RKO (cell line): ENCODE data around the gene CBX2.

Source experiments
- DNase-seq: peaks from one replicate; pipeline ENCODE4 v3.0.0-alpha.2; 2016; ENCODE audit warnings: low spot score

CBX2 gene

DNA sequence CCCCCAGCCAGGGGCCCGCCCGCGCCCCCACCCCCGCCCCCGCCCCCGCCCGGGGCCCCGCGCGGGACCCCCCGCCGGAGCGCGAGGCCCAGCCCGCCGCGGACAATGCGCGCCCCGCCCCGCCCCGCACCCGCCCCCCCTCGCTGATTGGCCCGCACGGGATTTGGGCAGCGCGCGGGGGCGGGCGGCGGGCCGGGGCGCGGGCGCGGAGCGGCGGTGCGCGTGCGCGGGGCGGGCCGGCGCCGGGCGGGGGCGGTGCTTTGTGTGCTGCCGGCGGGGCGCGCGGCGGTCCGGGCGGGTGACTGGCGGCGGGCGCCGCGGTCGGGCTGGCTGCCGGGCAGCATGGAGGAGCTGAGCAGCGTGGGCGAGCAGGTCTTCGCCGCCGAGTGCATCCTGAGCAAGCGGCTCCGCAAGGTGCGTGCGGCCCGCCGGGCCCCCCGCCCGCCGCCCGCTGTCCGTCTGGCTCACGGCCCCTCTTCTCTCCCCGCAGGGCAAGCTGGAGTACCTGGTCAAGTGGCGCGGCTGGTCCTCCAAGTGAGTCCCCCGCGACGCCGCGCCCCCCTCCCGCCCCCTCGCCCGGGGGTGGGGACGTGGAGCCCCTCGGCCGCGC lies at the start of gene CBX2:
Gene CBX2, plus strand, starts transcription at position 255 of the 610 bp plus-strand sequence. Its CDS starts 88 bp downstream, at position 343.
- peak; percentile 80 for DNase-seq

DNA sequence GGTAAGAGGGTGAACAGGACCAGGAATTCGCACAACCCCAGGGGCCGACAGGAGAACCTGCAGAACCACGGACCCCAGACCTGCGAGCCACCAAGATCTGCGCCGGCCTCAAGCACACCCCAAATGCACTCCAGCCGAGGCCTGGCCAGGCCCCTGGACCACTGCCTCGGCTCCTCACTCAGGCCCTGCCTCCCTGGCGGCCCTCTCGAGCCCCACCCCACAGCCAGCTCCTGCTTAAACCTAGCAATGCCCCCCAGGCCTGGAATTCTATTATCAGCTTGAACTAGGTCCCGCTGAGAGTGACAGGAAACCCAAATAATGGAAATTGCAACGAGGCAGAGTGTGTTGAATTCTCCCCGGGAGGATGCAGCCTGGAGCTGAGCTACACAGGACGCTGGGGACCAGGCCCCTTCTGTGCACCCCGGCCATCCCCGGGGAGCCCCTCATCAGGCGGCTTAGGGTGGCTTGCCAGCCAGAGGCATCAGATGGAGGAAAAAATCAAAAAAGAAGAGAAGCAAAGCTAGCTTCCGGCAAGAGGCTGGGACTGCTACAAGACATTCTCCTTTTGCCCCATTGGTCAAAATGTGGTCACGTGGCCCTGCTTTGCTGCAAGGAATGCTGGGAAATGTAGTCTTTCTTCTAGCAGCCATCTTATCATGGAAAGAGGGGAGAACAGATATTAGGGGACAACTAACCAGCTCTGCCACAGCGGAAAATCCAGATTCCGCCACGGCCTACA lies 49.6 kb upstream of the CBX2 start:
- peak; percentile 88 for DNase-seq

DNA sequence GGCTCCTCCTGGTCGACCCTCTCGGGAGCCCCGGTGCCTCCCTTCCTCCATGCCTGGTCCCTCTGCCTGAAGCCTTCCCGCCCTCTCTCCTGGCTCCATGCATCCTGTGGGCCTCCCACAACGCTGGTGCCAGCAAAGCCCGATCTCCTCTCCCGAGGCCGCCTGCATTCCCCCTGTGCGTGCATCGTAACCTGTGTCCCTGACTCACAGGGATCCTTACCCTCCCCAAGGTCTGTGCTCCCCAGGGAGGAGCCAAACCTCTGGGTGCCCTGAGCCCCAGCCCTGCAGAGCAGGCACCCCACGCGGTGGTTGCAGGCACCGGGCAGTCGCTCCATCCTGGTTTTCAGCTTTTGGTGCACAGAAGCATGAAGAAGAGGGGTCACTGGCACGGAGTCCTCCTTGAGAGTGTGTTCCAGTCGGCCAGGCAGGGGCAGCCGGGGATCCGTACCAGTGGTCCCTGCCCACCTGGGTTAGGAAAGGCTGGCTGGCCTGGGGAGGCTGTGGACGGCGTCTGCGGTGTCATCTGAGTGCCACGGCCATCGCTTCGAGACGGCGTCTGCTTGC lies 49.0 kb upstream of the CBX2 start:
- no peak for DNase-seq

DNA sequence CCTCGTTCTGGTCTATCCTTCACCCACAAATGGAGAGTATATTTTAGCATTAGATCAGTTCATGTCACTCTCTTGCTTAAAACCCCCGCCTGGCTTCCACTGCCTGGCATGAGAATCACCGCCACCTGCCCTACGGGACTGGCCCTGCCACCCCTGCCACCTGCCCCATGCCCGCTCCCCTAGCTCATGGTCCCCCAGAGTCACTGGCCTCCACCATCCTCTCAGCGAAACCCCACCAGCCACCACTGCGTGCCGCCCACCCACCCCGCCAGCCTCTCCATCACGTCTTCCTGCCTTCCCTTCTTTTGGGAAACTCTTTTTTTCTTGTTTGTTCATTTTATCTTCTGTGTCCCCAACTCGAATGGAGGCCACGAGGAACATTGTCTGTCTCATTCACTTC lies 48.2 kb upstream of the CBX2 start:
- DNase-seq, result no peak

DNA sequence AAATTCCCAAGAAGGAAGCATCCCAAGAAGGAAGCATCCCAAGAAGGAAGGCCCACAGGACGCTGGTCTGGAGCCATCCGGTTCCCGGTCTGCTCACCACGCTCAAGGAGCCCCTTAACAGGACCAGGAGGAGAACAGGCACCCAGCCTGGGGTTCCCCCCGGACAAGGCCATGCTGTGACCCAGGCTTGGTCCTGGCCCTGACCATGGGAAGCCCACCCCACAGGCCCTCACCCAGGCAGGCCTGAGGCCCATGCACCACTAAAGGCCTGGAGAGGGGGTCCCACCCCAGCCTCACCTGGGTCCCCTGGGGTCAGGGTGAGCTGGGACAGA lies 47.5 kb upstream of the CBX2 start:
- DNase-seq, result no peak

DNA sequence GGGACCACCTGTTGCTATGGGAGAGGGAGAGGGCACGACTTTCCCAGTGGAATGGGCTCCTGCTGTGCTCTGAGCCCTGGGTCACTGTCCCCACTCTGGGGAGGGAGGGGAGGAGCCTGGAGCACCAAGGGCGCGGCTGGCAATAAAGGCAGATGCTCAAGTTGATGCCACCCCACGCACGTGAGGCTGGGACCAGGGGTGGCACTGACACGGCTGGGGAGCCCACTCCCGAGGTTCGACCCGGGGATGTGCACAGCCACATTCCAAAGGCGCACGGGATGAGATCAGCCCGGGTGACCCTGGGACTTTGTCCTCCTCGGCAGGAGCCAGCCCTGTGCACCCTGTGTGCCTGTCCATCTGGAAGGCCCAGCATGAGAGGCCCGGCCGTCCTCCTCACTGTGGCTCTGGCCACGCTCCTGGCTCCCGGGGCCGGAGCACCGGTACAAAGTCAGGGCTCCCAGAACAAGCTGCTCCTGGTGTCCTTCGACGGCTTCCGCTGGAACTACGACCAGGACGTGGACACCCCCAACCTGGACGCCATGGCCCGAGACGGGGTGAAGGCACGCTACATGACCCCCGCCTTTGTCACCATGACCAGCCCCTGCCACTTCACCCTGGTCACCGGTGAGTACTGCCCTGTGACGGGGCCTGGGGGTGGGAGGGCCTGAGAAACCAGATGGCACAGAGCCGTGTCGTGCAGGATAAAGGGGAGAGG lies 47.0 kb upstream of the CBX2 start, which contains the start of gene ENPP7:
Gene ENPP7, plus strand, starts transcription at position 175 of the 715 bp plus-strand sequence. Its CDS starts 197 bp downstream, at position 372.
- no peak for DNase-seq

DNA sequence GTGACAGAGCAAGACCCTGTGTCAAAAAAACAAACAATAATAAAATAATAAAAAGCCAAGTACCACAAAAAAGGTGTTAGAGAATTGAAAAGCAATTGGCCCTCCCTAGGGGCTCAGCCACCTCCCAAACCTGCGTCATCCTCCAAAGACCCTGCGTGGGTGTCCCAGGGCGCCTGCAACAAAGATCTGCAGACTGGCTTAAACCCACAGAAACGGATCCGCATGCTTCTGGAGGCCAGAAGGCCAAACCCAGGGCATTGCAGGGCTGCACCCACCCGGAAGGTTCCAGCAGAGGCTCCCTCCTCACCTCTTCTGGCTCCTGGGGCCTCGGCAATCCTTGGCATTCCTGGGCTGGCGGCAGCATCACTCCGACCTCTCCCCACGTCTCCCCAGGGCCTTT lies 45.7 kb upstream of the CBX2 start:
- DNase-seq, result no peak

DNA sequence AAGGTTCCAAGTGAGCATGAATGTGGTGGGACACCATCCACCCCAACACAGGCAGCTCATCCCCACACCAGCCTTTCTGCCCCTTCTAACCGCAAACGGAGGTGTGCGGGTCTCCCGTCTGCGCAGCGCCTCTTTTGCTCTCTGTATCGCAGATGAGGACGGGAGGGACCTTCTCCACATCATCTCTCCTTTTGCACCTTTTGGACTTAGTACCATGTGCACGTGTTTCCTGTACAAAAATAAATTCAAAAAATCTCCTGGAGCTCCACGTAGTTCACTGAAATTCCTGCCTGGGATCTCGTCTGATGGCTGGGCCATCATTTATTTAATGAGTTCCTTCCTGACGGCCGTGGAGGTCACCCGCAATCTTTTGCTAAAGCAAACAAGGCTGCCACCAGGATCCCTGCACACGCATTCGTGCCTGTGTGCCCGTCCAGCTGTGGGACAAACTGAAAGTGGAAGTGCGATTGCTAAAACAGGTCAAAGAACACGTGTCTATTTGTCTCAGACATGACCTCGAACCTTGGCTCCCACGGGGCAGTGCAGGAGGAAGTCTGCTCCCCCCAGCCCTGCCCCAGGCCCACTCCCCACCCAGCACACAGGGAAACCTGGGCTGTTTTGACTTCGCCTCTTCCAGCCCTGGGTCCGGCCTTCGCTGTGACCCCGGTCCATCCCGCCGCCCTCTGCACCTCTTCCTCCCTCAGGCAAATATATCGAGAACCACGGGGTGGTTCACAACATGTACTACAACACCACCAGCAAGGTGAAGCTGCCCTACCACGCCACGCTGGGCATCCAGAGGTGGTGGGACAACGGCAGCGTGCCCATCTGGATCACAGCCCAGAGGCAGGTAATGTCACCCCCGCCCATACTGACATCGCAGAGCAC lies 44.9 kb upstream of the CBX2 start:
- no peak for DNase-seq

DNA sequence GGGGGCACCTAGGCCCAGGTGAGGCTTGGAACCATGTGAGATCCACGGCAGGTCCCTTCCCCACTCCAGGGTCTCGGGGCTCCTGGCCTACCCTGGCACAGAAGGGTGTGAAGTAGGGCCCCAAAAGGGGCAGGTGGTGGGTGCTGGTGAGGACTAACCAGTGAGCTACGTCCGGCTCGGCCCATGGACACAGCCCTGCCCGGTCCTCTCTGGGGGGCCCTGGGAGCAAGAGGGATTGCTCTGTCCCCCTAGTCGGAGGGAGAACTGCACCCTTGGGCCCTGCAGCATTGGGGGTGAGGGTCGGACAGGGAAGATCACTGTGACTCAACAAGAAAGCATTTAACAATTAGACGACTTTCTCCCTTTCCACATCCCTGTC lies 44.3 kb upstream of the CBX2 start:
- DNase-seq, result no peak

DNA sequence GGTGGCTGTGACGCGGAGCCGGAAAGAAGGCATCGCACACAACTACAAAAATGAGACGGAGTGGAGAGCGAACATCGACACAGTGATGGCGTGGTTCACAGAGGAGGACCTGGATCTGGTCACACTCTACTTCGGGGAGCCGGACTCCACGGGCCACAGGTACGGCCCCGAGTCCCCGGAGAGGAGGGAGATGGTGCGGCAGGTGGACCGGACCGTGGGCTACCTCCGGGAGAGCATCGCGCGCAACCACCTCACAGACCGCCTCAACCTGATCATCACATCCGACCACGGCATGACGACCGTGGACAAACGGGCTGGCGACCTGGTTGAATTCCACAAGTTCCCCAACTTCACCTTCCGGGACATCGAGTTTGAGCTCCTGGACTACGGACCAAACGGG lies 42.9 kb upstream of the CBX2 start:
- DNase-seq, result no peak

DNA sequence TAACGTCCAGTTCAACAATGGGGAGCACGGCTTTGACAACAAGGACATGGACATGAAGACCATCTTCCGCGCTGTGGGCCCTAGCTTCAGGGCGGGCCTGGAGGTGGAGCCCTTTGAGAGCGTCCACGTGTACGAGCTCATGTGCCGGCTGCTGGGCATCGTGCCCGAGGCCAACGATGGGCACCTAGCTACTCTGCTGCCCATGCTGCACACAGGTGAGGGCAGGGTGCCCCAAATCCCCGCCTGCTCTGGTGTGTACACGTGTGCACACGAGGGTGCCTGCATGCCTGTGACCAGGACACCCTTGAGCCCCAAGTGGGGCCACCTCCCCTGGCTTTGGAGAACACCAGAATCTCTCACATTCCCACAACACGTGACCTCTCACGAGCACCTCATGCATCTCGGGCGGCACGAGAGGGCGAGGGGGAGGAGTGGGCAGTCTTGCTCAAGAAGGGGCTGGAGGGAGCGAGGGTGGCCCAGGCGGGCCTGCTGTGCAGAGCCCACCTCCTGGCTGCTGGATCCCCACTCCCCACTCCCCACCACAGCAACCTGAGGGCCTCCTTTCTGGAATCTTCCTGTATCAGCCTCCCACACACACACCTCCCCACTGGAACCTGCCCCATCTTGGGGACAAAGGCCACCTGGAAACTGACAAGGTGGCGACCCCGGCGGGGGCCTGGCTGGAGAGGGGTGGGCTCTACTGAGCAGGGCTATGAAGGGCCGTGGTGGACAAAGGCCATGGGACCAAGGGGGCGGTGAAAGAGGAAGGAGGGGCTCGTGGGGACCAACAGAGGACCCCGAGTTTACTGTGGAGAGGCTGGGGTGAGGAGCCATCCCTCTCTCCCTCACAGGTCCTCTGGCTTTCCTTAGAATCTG lies 40.7 kb upstream of the CBX2 start:
- DNase-seq, result no peak

DNA sequence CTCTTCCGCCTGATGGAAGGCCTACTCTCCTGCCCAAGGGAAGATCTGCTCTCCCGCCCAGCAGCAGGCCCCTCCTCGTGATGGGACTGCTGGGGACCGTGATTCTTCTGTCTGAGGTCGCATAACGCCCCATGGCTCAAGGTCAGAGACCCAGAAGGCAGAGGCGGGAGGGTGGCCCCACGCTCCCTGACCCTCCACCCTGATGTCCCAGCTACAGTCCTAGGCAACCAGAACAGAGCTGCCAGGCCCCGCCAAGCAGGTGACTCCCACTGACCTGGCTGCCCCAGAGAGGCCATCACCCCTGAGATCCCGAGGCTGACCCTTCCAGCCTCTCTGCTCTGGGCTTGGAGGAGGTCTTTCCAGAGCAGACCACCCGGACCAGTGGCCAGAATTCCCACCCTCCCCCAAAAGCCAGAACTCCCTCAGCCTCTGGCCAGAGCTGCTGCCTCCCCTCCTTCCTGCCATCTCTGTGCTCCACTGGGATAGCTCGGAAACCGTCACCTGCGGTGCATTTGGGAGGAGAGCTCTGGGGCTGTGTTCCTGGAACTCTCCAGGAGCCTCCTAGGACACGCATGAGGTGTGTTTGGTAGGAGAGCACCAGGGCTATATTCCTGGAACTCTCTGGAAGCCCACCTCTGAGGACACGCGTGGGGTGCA lies 39.9 kb upstream of the CBX2 start:
- DNase-seq, result no peak

DNA sequence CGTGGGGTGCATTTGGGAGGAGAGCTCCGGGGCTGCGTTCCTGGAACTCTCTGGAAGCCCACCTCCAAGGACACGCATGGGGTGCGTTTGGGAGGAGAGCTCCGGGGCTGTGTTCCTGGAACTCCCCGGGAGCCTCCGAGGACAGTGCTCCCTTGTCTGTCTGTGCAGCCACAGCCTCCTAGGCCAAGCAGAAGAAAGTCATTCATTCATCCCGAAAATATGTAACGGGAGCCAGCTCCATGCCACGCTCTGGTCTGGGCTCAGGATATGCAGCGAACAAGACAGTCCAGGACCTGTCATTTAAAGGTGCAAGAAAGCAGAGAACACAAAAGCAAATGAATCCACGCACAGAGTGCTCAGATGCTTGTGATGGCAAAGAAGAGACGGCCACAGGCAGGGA lies 39.3 kb upstream of the CBX2 start:
- DNase-seq, result no peak

DNA sequence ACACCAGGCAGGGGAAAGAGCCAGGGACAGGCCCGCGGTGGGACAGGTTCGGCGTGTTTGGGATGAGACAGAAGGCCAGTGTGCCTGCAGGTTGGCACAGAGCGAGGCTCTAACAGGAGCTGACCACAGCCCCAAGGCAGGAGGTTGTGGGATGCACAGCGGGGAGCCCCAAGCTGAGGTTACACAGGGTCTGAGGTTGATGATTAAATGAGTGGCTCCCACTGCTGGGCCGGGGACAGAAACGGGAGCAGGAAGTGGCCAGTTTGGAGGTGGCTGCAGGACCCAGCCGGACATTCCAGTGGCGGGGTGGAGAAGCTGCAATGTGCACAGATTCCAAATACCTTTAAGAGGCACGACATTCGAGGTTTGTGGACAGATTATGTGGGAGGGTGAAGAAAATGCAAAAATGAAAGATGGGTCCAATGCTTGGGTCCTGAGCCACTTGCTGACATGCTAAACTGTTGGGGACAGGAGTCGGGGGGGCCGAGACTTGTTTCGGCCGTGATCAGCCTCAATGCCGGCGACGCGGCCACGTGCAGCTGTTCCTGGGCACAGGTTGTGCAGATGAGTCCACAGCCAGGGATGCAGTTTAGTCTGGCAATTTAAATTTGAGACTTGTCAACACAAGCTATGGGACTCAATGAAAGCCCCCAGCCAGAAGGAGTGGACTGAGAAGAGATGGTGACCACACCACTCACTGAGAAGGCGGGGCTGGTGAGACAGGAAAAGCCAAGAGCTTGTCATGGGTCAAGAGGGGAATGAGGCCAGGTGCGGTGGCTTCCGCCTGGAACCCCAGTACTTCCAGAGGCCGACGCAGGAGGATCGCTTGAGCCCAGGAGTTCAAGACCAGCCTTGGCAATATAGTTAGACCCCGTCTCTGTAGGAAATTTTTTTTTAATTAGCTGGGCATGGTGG lies 38.5 kb upstream of the CBX2 start:
- no peak for DNase-seq

DNA sequence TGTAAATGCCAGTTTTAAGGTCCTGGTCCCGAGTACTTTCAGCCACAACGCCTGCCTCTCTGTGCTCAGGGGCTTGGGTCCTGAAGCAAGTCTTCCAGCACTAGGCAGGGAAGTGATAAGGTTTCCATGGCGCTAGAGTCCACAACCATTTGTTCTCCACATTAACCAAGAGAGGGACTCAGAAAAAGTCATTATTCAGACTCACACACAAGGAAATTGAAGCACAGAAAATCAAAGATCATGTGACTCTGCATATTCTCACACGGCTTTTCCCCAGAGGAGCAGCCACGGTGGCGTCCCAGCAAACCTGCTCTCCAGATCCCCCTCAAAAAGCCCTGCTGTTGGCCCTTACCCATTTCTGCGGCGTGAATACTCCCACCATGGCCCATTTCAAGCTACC lies 37.5 kb upstream of the CBX2 start:
- DNase-seq, result no peak

DNA sequence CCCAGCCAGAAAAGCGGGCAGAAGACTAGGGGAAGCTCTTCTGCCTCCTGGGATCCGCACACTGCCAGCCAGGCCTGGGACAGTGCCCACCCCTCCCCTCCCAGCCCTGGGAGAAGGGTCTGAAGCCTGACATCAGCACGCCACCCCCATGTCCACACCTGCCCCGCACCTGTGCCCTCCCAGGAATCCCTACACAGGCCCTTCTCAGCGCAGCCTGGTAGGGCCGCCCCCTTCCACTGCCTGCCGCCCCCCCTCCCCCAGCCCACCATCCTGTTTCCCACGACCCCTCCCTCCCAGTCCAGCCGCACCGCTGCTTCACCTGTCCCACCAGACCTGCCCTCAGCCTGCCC lies 36.6 kb upstream of the CBX2 start:
- DNase-seq, result no peak

DNA sequence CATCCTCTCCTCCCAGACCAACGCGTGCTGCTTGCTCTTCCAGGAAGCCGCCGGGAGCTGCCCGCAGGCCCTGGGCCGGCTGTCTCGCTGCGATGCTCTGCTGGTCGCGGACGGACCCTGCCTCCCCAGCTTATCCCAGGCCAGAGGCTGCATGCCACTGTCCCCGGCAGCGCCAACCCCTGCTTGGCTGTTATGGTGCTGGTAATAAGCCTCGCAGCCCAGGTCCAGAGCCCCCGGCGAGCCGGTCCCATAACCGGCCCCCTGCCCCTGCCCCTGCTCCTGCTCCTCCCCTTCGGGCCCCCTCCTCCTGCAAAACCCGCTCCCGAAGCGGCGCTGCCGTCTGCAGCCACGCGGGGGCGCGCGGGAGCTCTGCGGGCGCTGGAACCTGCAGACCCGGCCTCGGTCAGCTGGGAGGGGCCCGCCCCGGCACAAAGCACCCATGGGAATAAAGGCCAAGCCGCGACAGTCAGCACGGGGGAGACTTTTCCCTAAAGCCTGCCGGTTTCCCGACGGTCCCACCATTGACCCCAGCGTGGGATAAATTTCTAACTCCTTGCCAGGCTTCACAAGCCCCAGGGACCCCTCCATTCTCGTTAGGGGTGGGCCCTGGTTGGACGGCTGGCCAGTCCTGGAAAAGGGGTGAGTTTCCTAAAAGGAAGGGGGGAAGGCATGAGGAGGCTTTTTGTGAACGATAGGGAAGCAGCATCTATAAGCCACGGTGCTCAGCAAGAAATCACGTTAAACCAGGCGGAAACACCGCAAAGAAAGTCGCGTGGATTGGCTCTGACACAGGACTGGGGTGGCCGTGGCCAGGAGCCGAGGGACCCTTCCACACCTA lies 36.0 kb upstream of the CBX2 start:
- DNase-seq, result peak; percentile 46

DNA sequence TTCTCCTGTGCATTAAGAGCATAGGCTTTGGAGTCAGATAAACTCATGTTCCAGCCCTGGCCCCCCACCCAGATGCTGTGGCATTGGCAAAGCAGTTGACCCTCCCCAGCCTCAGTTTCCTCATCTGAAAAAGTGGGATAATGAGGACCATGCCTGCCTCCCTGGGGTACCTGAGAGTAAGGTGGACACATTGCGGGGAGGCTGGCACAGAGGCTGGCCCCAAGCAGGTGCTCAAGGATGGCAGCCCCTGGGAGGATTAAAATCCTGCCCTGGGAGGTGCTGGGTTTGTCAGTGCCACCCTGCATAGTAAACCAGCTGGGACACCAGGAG lies 35.4 kb upstream of the CBX2 start:
- no peak for DNase-seq
